ENCODE data around the gene KRT81. TPM values are rescaled to one million over a fixed set of nuclear protein-coding genes. Genes with fewer than 3 reads are reported as not detected.

Gene KRT81
- total RNA-seq: not detected

DNA sequence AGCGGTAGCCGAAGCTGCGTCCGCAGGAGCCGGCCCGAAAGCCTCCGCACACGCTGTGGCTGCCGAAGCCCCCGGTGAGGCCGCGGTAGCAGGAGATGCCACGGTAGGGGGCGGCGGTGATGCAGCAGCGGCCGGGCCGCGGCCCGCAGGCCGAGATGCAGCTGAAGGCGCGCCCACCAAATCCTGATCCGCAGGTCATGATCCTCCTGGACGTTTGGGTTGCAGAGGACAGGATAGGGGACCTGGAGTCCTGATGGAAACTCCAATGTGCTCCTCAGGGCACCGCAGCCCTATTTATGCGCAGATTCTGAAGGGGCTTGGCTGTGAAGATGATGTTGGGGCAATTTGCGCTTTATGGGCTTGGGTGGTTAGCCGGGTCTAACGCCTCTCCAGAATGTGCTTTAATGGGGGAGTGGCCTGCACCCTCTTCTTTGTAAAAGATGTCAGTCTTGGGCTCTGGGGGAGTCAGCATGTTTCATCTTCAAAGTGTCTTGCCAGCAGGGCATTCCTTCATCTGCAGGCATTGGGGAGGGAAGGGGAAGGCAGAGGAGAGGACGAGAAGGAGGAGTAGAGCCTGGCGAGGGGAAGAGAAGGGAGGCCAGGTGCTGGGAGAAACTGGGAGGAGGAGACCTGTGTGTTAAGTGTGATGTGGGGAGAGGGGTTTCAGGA lies at the start of gene KRT81:
Gene KRT81 (minus strand): TSS at position 268 of the 669 bp plus-strand sequence. CDS start 69 bp downstream, at position 199.
- no peak within 1 kb of the TSS for H3K4me3 ChIP-seq
- TF ChIP-seq CTCF (IDR thresholded peaks at IDR 0.05): no peak
- H3K9me3 ChIP-seq: no peaks in the 10 kb centered on the region
- H3K27ac ChIP-seq: no peak within 1 kb of the TSS
- H3K36me3 ChIP-seq: no peaks in the 10 kb centered on the region
- no peaks in the 10 kb centered on the region for H3K4me1 ChIP-seq
- H3K27me3 ChIP-seq: no peaks in the 10 kb centered on the region
- no peak for DNase-seq (ENCODE audit: low spot score)

DNA sequence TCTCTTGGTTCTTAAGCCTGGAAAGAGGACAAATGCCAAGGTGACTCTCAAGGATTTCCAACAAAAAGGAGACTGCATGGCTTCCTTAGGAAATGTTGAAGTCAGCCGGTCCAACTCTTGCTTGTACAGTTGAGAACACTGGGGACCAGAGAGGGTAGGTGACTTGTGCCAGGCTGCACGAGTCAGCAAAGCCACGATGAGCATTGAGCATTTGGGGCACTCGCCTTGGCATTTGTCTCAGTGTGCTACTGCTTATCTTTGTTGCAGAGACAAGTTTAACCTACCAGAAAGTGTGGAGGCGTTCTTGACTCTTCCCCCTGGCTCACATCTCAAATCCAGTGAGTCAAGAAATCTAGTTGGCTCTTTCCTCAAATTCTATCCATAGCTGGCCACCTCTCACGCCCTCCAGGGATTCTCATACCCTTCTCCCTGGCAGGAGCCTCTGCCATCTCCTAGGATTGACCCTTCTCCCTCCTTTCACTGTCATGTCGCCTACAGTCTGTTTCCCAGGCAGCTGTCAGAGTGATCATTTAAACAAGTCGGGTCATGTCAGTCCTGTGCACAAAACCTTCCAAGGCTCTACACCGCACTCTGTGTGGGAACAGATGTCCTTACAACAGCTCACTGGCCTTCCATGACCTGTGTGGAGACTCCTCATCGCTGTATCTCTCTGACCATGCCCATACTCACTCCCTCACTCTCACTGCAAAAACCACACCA lies 47.1 kb upstream of the KRT81 start:
- Histone ChIP-seq H3K27ac (no peak overlapping the region), H3K4me1 (no peaks in the 10 kb centered on the region), H3K4me3 (no peak overlapping the region), H3K27me3 (no peaks in the 10 kb centered on the region), H3K36me3 (no peaks in the 10 kb centered on the region), H3K9me3 (peaks cover 0 to 30% of the 10 kb centered on the region in 2 donors)
- no peak for DNase-seq (ENCODE audit: low spot score)
- TF ChIP-seq CTCF (IDR thresholded peaks at IDR 0.05): no peak

DNA sequence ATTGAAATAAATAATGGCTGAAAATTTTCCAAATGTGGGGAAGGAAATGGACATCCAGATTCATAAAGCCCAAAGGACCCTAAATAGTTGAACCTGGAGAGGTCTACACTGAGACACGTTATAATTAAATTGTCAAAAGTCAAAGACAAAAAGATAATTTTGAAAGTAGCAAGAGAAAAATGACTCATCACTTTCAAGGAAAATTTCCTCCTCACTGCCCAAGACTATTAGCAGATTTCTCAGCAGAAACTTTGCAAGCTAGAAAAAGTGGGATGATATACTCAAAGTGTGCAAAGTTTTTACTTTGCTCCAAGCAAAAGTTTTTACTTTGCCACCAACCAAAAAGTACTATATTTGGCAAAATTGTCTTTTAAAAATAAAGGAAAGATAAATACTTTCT lies 45.7 kb upstream of the KRT81 start:
- Histone ChIP-seq H3K4me3 (no peak overlapping the region), H3K36me3 (no peaks in the 10 kb centered on the region), H3K4me1 (no peaks in the 10 kb centered on the region), H3K9me3 (peaks cover 0 to 23% of the 10 kb centered on the region in 2 donors), H3K27ac (no peak overlapping the region), H3K27me3 (no peaks in the 10 kb centered on the region)
- no peak for TF ChIP-seq CTCF (IDR thresholded peaks at IDR 0.05)
- DNase-seq (ENCODE audit: low spot score): no peak

- no peak for DNase-seq (ENCODE audit: low spot score)
- TF ChIP-seq CTCF (IDR thresholded peaks at IDR 0.05): no peak
- Histone ChIP-seq H3K4me1 (no peaks in the 10 kb centered on the region), H3K27me3 (no peaks in the 10 kb centered on the region), H3K36me3 (no peaks in the 10 kb centered on the region), H3K27ac (no peak overlapping the region), H3K9me3 (peaks cover 0 to 23% of the 10 kb centered on the region in 2 donors), H3K4me3 (no peak overlapping the region)
Measured at GRCh38 chr12:52336641-52337040, 45.3 kb upstream of the KRT81 start.

GRCh38 chr12:52335598-52336262 lies 44.4 kb upstream of the KRT81 start:
- H3K4me1 ChIP-seq: no peaks in the 10 kb centered on the region
- no peak overlapping the region for H3K27ac ChIP-seq
- H3K4me3 ChIP-seq: no peak overlapping the region
- no peak for DNase-seq (ENCODE audit: low spot score)
- TF ChIP-seq CTCF (IDR thresholded peaks at IDR 0.05): no peak
- H3K36me3 ChIP-seq: no peaks in the 10 kb centered on the region
- peaks cover 0 to 23% of the 10 kb centered on the region in 2 donors for H3K9me3 ChIP-seq
- H3K27me3 ChIP-seq: no peaks in the 10 kb centered on the region

Data from right atrium auricular region (tissue), 2 donors.